22Rv1 (cell line): ENCODE measurements around the gene ARL15.

Experiments
- CTCF ChIP-seq: fragments of 450-650 bp; IDR thresholded peaks from 2 replicates; pipeline ENCODE4 v1.5.1; 2017; ENCODE audit warnings: mild to moderate bottlenecking
- ZFX ChIP-seq: fragments of 450-650 bp; IDR thresholded peaks from 2 replicates; pipeline ENCODE4 v1.6.1; 2017; ENCODE audit warnings: antibody characterized with exemption, borderline replicate concordance

GRCh38 chr5:53879708-53880323, 430.6 kb downstream of the ARL15 start:
- TF ChIP-seq CTCF, result no peak
- no peak for TF ChIP-seq ZFX
